GM21723 (cell line): Measurements from ENCODE around the gene ACAD10.
A peak's percentile ranks its signal among the peaks of the same experiment; 100 is the strongest.
"Not testable (repeated sequence)": the region's sequence is repeated elsewhere in the genome, so short reads cannot be mapped to it uniquely, and the experiment has no call there.

Experiments
- ATAC-seq: cut with Tn5 transposase; IDR thresholded peaks from one replicate; pipeline ENCODE4 v1.9.1; 2021; ENCODE audit warnings: mild to moderate bottlenecking, moderate library complexity; ENCODE audit not compliant: unreplicated experiment

The ACAD10 gene

GRCh38 chr12:111748867-111749266 is 63.0 kb downstream of the ACAD10 start:
- no peak for ATAC-seq

GRCh38 chr12:111749391-111749790 is 63.5 kb downstream of the ACAD10 start:
- ATAC-seq = no peak

GRCh38 chr12:111753144-111753881 is 67.5 kb downstream of the ACAD10 start:
- no peak for ATAC-seq

GRCh38 chr12:111754671-111755070 is 68.8 kb downstream of the ACAD10 start:
- ATAC-seq = no peak

GRCh38 chr12:111756196-111756595 is 70.3 kb downstream of the ACAD10 start:
- ATAC-seq = no peak

- ATAC-seq = no peak
Observed at GRCh38 chr12:111756681-111757080, 70.8 kb downstream of the ACAD10 start.

GRCh38 chr12:111757361-111758119 is 71.7 kb downstream of the ACAD10 start:
- peak; percentile 55 for ATAC-seq

GRCh38 chr12:111758120-111758561 is 72.3 kb downstream of the ACAD10 start:
- no peak for ATAC-seq

- ATAC-seq = no peak
Observed at GRCh38 chr12:111759271-111759670, 73.4 kb downstream of the ACAD10 start.

- ATAC-seq = no peak
Observed at GRCh38 chr12:111759991-111760390, 74.1 kb downstream of the ACAD10 start.

- ATAC-seq = no peak
Observed at GRCh38 chr12:111761099-111761498, 75.2 kb downstream of the ACAD10 start.

GRCh38 chr12:111761706-111762105 is 75.9 kb downstream of the ACAD10 start:
- no peak for ATAC-seq

GRCh38 chr12:111763552-111763951 is 77.7 kb downstream of the ACAD10 start:
- not testable (repeated sequence) for ATAC-seq

- ATAC-seq = peak; percentile 48
Observed at GRCh38 chr12:111764120-111764821, 78.4 kb downstream of the ACAD10 start.

GRCh38 chr12:111766608-111767361 is 80.9 kb downstream of the ACAD10 start, which contains the start of gene ALDH2:
Gene ALDH2 (plus strand): TSS chr12:111766933. CDS start chr12:111766983, 50 bp downstream.
- peak; percentile 49 for ATAC-seq

GRCh38 chr12:111767362-111768158 is 81.7 kb downstream of the ACAD10 start:
- no peak for ATAC-seq

GRCh38 chr12:111768159-111768895 is 82.5 kb downstream of the ACAD10 start:
- ATAC-seq = no peak

- ATAC-seq = no peak
Observed at GRCh38 chr12:111769599-111769998, 83.7 kb downstream of the ACAD10 start.
